CD14-positive monocyte (primary cell): ENCODE results near the gene VAV2. TPM values are rescaled to one million over a fixed set of nuclear protein-coding genes. Genes with fewer than 3 reads are reported as not detected.

Experiments
- DNase-seq, 3 donors: peaks; one replicate each; pipeline ENCODE4 v3.0.0-alpha.2; 2011 to 2022
- H2AFZ ChIP-seq: 2 replicates; pipeline ENCODE4 v1.6.0; 2012; ENCODE audit warnings: mild to moderate bottlenecking, low read depth, low read length, inconsistent platforms; ENCODE audit not compliant: insufficient read depth, poor library complexity, severe bottlenecking
- H3K27ac ChIP-seq, 2 donors: 1 replicate in 1 of 2; 2 replicates in 1 of 2; pipeline ENCODE4 v1.5.1; 2012 to 2013; ENCODE audit warnings: low read length in 2 of 2, control low read depth in 1 of 2, inconsistent platforms in 1 of 2, low read depth in 1 of 2, mild to moderate bottlenecking in 1 of 2
- H3K27me3 ChIP-seq, 2 donors: one replicate each; pipeline versions ENCODE4 v1.6.0 to v1.6.1; 2011 to 2013; ENCODE audit warnings: low read length in 2 of 2; ENCODE audit not compliant: control insufficient read depth in 2 of 2, insufficient read depth in 2 of 2
- H3K36me3 ChIP-seq, 2 donors: replicated peaks in 1 of 2; 1 replicate in 1 of 2; 2 replicates in 1 of 2; pipeline versions ENCODE4 v1.5.1 to v1.6.1; 2012 to 2013; ENCODE audit warnings: low read length in 2 of 2, control low read depth in 1 of 2, inconsistent platforms in 1 of 2, mild to moderate bottlenecking in 1 of 2; ENCODE audit not compliant: insufficient read depth in 2 of 2, control insufficient read depth in 1 of 2
- H3K4me1 ChIP-seq, 2 donors: 1 replicate in 1 of 2; 2 replicates in 1 of 2; pipeline versions ENCODE4 v1.5.1 to v1.6.1; 2012 to 2013; ENCODE audit warnings: low read length in 2 of 2, control low read depth in 1 of 2, inconsistent platforms in 1 of 2, mild to moderate bottlenecking in 1 of 2, moderate library complexity in 1 of 2; ENCODE audit not compliant: insufficient read depth in 2 of 2, control insufficient read depth in 1 of 2
- H3K4me2 ChIP-seq: replicated peaks from 2 replicates; pipeline ENCODE3; 2012; ENCODE audit warnings: low read length, moderate library complexity, mild to moderate bottlenecking; ENCODE audit not compliant: poor library complexity, severe bottlenecking; ENCODE audit errors: extremely low read depth
- H3K4me3 ChIP-seq, 3 experiments: fragments of 200-600 bp in 1 of 3; sonication (generic) in 1 of 3; replicated peaks in 1 of 3; 1 replicate in 2 of 3; 2 replicates in 1 of 3; pipeline ENCODE4 v1.5.1; 2011 to 2013; ENCODE audit warnings: low read length in 3 of 3, mild to moderate bottlenecking in 3 of 3, control low read depth in 2 of 3, low read depth in 2 of 3, inconsistent platforms in 1 of 3, moderate library complexity in 1 of 3
- H3K79me2 ChIP-seq: 2 replicates; pipeline ENCODE4 v1.6.0; 2012; ENCODE audit warnings: mild to moderate bottlenecking, control low read depth, inconsistent platforms, low read length, moderate library complexity; ENCODE audit not compliant: insufficient read depth
- H3K9ac ChIP-seq: 2 replicates; pipeline ENCODE4 v1.6.0; 2017; ENCODE audit warnings: low read length, mild to moderate bottlenecking; ENCODE audit not compliant: insufficient read depth, poor library complexity, severe bottlenecking
- H3K9me3 ChIP-seq, 2 donors: replicated peaks in 1 of 2; 1 replicate in 1 of 2; 2 replicates in 1 of 2; pipeline versions ENCODE4 v1.5.1 to v1.6.1; 2012 to 2013; ENCODE audit warnings: low read length in 2 of 2, control low read depth in 1 of 2; ENCODE audit not compliant: control insufficient read depth in 1 of 2, insufficient read depth in 1 of 2
- H4K20me1 ChIP-seq: 2 replicates; pipeline ENCODE4 v1.6.0; 2012; ENCODE audit warnings: mild to moderate bottlenecking, low read length, control low read depth, moderate library complexity; ENCODE audit not compliant: insufficient read depth
- H3K27ac Mint-ChIP-seq, 7 donors: one replicate each; pipeline ENCODE4 v1.8.0; 2020; ENCODE audit warnings: mild to moderate bottlenecking in 7 of 7, mixed read lengths in 7 of 7, moderate library complexity in 6 of 7, inconsistent platforms in 2 of 7
- H3K27me3 Mint-ChIP-seq, 3 donors: one replicate each; pipeline ENCODE4 v1.8.0; 2021 to 2022; ENCODE audit warnings: low read depth in 3 of 3, mild to moderate bottlenecking in 3 of 3, mixed read lengths in 3 of 3, moderate library complexity in 3 of 3, inconsistent platforms in 1 of 3
- H3K36me3 Mint-ChIP-seq, 2 donors: one replicate each; pipeline ENCODE4 v1.8.0; 2020; ENCODE audit warnings: mixed read lengths in 2 of 2, inconsistent platforms in 1 of 2, mild to moderate bottlenecking in 1 of 2
- H3K4me1 Mint-ChIP-seq: one replicate; pipeline ENCODE4 v1.8.0; 2020; ENCODE audit warnings: mild to moderate bottlenecking, mixed read lengths
- H3K4me3 Mint-ChIP-seq, 2 donors: one replicate each; pipeline ENCODE4 v1.8.0; 2020; ENCODE audit warnings: mild to moderate bottlenecking in 2 of 2, mixed read lengths in 2 of 2, moderate library complexity in 1 of 2
- H3K9me3 Mint-ChIP-seq, 7 donors: one replicate each; pipeline ENCODE4 v1.8.0; 2020 to 2022; ENCODE audit warnings: mixed read lengths in 7 of 7, mild to moderate bottlenecking in 6 of 7, moderate library complexity in 6 of 7, inconsistent platforms in 2 of 7
- WGBS: methylation state at CpG from one replicate; pipeline ENCODE4 v1.1.5; 2013; ENCODE audit warnings: missing lambda C conversion rate; ENCODE audit not compliant: insufficient coverage; 5-methylcytosine and 5-hydroxymethylcytosine counted together
- intact Hi-C, 2 donors: fragments of 100-400 bp; cut with micrococcal nuclease; formaldehyde crosslinking; loops; one replicate each; pipeline versions ENCODE4 v1.15.0 to v1.15.1; 2023
- polyA plus RNA-seq, 3 donors: library from polyadenylated mRNA; depleted of rRNA in 1 of 3; unstranded in 2 of 3; stranded (reverse) in 1 of 3; fragments of 300-500 nt in 2 of 3; fragments of >200 nt in 1 of 3; fragmentation: Illumina TruSeq in 2 of 3; gene quantifications; 1 replicate in 2 of 3; 2 replicates in 1 of 3; pipeline ENCODE4 v1.2.3, GENCODE V29; 2012 to 2021
- TF ChIP-seq, protein P1 (sequence below): fragments of 200-600 bp; IDR thresholded peaks from one replicate; pipeline ENCODE4 v1.8.0; 2022; ENCODE audit warnings: antibody characterized with exemption, mild to moderate bottlenecking

Gene VAV2
- polyA plus RNA-seq, 3 donors, result 2.3 to 13.6 (median 2.3) TPM

- TF ChIP-seq, protein P1, sequence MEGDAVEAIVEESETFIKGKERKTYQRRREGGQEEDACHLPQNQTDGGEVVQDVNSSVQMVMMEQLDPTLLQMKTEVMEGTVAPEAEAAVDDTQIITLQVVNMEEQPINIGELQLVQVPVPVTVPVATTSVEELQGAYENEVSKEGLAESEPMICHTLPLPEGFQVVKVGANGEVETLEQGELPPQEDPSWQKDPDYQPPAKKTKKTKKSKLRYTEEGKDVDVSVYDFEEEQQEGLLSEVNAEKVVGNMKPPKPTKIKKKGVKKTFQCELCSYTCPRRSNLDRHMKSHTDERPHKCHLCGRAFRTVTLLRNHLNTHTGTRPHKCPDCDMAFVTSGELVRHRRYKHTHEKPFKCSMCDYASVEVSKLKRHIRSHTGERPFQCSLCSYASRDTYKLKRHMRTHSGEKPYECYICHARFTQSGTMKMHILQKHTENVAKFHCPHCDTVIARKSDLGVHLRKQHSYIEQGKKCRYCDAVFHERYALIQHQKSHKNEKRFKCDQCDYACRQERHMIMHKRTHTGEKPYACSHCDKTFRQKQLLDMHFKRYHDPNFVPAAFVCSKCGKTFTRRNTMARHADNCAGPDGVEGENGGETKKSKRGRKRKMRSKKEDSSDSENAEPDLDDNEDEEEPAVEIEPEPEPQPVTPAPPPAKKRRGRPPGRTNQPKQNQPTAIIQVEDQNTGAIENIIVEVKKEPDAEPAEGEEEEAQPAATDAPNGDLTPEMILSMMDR, result no peak
- no peaks in the 10 kb centered on the region for H3K4me1 ChIP-seq
- H3K27ac ChIP-seq, result no peak overlapping the region
- H3K36me3 Mint-ChIP-seq, result peaks cover 69 to 95% of the 10 kb centered on the region in 2 donors
- H3K4me3 Mint-ChIP-seq, result no peak overlapping the region
- no peak overlapping the region for H3K9ac ChIP-seq
- no peaks in the 10 kb centered on the region for H4K20me1 ChIP-seq
- intact Hi-C loops, result no loop called here
- H3K9me3 Mint-ChIP-seq, result peaks cover 9 to 31% (median 24%) of the 10 kb centered on the region in 7 donors
- H3K4me3 ChIP-seq, result no peak overlapping the region
- no peak for DNase-seq
- H3K27me3 Mint-ChIP-seq, result peaks cover 0 to 6% (median 1%) of the 10 kb centered on the region in 3 donors
- WGBS, result 100% methylated on average over 2 of the region's 7 CpGs
- no peak overlapping the region for H3K4me2 ChIP-seq
- no peaks in the 10 kb centered on the region for H3K4me1 Mint-ChIP-seq
- H3K36me3 ChIP-seq, result peaks cover 66 to 100% of the 10 kb centered on the region in 2 donors
- no peak overlapping the region for H3K27ac Mint-ChIP-seq
- H3K79me2 ChIP-seq, result no peaks in the 10 kb centered on the region
- H3K27me3 ChIP-seq, result no peaks in the 10 kb centered on the region
- H2AFZ ChIP-seq, result no peak overlapping the region
- H3K9me3 ChIP-seq, result peaks cover 7 to 25% of the 10 kb centered on the region in 2 donors
These were observed 219.5 kb downstream of the VAV2 start for GRCh38 chr9:133772581-133772980.

DNA sequence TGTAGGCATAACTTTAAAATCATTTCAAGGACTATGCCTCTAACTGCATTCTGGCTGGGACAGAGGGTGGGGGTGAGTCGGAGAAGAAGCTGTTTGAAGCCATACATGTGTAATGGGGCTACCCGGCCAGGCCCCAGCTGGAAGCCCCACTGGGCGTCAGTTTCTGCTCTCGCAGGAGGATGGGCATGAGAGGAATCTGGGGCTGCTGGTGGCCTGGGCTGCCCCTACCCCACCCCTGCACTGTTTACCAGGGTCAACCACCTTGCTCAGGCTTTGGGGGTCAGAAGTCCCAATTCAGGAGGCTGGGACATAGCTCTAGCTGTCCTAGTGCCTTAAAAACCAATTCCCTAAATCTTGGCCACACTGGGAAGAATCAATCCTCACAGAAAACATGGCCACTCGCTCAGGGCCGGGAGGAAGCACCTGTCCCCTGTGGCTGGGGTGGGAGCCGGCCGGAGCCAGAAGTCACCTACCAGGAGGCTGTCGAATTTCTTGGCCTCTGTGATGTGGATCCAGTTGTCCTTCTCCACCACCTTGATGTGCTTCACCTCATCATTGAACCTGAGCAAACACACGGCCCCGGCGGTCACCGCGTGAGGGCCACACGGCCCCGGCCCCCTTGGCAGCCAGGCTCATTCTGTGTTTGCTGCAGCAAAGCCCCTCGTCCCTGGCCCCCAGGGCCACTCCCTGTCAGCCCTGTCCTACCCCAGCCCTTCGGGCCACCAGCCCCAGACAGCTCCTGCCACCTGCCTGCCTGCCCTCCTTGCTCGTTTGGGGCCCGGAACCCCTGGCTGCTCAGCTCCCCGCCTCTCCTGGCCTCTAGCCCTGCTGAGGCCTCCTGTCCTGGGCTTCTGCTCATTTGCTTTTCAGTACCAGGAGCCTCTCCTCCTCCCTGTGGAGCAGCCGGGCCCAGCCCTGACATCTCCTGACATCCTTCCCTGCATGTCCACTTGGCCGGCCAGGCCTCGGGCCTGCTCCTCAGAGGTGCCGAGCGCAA, 220.3 kb downstream of the VAV2 start:
- Mint-ChIP-seq H3K4me3 (no peak overlapping the region), H3K36me3 (peaks cover 70 to 95% of the 10 kb centered on the region in 2 donors), H3K27me3 (peaks cover 0 to 6% (median 1%) of the 10 kb centered on the region in 3 donors), H3K4me1 (no peaks in the 10 kb centered on the region), H3K27ac (peak overlapping the region in 2 of 7 donors; percentile 26 to 57), H3K9me3 (peaks cover 16 to 38% (median 30%) of the 10 kb centered on the region in 7 donors)
- no peak overlapping the region for H3K4me2 ChIP-seq
- peaks cover 66 to 100% of the 10 kb centered on the region in 2 donors for H3K36me3 ChIP-seq
- DNase-seq, result no peak
- intact Hi-C loops, result no loop called here
- H4K20me1 ChIP-seq, result no peaks in the 10 kb centered on the region
- no peak overlapping the region for H3K27ac ChIP-seq
- no peaks in the 10 kb centered on the region for H3K4me1 ChIP-seq
- TF ChIP-seq, protein P1, result no peak
- H3K4me3 ChIP-seq, result no peak overlapping the region
- 92% methylated on average over 22 of the region's 26 CpGs for WGBS
- no peaks in the 10 kb centered on the region for H3K27me3 ChIP-seq
- H3K9me3 ChIP-seq, result peaks cover 11 to 33% of the 10 kb centered on the region in 2 donors
- H3K9ac ChIP-seq, result no peak overlapping the region
- H2AFZ ChIP-seq, result no peak overlapping the region
- H3K79me2 ChIP-seq, result no peaks in the 10 kb centered on the region
